Cardiac fibroblast (primary cell): ENCODE results near the gene ADAP2.
"Not testable (repeated sequence)": the region's sequence is repeated elsewhere in the genome, so short reads cannot be mapped to it uniquely, and the experiment has no call there.

Source experiments
- DNase-seq, 2 donors: peaks; one replicate each; pipeline versions ENCODE4 v3.0.0 to v3.0.0-alpha.2; 2010; ENCODE audit warnings: low read depth in 2 of 2
- H3K4me3 ChIP-seq, 2 donors: replicated peaks in 1 of 2; 1 replicate in 1 of 2; 2 replicates in 1 of 2; pipeline ENCODE4 v1.5.1; 2011; ENCODE audit warnings: low read depth in 2 of 2, low read length in 2 of 2, mild to moderate bottlenecking in 2 of 2, moderate library complexity in 1 of 2
- TF ChIP-seq, protein P1 (sequence below): IDR thresholded peaks from one replicate; pipeline ENCODE4 v1.5.1; 2011; ENCODE audit warnings: low read depth, mild to moderate bottlenecking, low read length, inconsistent platforms

The ADAP2 gene

DNA sequence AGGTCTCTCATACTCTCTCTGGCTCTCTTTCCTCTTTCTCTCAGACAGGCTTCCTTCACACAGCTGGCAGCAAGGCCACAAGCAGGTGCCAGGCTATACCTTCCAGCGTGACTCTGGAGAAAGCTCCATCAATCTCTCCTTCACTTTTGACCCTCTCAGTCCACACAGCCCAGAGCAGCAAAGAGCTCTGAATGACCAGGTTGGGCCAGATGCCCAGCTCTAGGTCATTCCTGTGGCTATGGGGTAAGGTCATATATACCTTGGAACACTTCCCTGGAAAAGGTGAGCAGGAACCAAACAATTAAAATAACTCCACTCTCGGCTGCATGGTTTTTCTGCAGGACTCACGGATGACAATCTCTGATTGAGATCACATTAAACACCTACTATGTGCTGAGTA is 8.8 kb downstream of the ADAP2 start:
- no peak overlapping the region for H3K4me3 ChIP-seq
- TF ChIP-seq, protein P1, sequence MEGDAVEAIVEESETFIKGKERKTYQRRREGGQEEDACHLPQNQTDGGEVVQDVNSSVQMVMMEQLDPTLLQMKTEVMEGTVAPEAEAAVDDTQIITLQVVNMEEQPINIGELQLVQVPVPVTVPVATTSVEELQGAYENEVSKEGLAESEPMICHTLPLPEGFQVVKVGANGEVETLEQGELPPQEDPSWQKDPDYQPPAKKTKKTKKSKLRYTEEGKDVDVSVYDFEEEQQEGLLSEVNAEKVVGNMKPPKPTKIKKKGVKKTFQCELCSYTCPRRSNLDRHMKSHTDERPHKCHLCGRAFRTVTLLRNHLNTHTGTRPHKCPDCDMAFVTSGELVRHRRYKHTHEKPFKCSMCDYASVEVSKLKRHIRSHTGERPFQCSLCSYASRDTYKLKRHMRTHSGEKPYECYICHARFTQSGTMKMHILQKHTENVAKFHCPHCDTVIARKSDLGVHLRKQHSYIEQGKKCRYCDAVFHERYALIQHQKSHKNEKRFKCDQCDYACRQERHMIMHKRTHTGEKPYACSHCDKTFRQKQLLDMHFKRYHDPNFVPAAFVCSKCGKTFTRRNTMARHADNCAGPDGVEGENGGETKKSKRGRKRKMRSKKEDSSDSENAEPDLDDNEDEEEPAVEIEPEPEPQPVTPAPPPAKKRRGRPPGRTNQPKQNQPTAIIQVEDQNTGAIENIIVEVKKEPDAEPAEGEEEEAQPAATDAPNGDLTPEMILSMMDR: no peak

DNA sequence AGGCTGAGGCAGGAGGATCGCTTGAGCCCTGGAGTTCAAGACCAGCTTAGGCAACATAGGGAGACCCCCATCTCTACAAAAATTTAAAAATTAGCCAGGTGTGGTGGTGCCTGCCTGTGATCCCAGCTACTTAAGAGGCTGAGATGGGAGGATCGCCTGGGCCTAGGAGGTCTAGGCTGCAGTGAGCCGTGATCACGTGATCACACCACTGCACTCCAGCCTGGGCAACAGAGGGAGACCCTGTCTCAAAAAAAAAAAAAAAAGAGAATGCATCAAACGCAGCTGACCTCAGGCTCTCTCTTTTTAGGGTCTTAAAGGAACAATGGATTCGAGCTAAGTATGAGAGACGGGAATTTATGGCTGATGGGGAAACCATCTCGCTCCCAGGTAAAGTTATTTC is 9.8 kb downstream of the ADAP2 start:
- not testable (repeated sequence) for H3K4me3 ChIP-seq, DNase-seq

More for the DNA sequence above, 8.8 kb downstream of the ADAP2 start:
- DNase-seq: no peak

DNA sequence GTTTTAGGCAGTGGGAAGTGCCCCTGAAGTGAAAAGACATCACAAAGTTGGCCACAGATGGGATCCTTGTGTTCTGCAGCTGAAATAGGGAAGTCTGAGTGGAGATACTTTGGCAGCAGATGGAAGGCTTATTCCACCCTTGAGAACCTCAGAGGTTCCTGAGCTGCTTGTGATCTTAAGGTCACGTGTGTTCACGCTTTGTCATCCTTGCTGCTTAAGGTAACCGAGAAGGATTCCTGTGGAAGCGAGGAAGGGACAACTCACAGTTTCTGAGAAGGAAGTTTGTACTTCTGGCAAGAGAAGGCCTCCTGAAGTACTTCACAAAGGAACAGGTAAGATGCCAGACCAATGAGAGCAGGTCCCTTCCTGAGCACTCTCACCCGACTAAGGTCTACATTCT is 12.2 kb downstream of the ADAP2 start:
- DNase-seq: no peak
- H3K4me3 ChIP-seq: no peak overlapping the region
- TF ChIP-seq, protein P1: no peak

DNA sequence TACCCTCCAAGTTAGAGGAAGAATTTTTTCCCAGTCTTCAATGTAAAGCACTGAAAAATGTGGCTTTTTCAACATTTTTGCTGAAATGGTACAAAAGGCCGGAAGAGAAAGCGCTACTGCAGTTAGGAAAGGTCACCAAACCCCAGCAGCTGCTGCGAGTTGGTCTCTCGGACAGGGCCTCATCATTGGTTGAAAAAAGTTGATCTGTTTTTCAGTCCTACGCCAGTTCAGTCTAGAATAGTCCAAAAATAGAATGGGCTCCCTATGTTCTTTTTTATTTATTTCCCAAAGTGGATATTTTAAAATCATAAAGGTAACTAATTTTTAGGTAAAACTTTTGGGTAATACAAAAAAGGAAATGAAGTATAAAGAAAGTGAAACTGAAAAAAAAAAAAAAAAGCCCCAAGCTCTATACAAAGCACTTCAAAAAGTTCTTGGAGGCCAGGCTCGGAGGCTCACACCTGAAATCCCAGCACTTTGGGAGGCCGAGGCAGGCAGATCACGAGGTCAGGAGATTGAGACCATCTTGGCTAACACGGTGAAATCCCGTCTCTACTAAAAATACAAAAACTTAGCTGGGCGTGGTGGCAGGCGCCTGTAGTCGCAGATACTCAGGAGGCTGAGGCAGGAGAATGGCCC is 17.4 kb downstream of the ADAP2 start:
- DNase-seq: no peak
- TF ChIP-seq, protein P1: no peak
- H3K4me3 ChIP-seq: no peak overlapping the region

DNA sequence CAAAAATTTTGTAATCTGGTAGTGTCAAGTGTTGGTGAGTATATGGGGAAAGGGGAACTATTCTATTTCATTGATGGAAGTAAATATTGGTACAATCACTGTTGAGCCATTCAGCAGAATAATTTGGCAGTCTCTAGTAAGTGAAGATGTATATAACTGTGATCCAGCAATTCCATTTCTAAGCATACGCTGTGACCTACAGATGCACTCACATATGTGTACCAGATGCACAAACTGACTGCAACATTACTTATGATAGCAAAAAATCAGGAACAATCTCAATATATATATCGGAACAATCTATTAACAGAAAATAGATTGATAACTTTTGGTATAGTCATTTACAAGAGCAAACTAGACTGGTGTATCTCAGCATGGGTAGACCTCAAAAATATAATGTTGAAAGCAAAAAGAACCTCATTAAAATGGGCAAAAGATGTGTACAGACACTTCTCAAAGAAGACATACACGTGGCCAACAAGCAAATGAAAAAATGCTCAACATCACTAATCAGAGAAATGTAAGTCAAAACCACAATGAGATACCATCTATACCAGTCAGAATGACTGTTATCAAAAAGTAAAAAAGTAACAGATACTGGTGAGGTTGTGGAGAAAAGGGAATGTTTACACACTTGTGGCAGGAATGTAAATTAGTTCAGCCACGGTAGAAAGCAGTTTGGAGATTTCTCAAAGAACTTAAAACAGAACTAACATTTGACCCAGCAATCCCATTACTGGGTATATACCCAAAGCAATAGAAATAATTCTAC is 20.7 kb downstream of the ADAP2 start:
- no peak for DNase-seq
- TF ChIP-seq, protein P1: no peak
- H3K4me3 ChIP-seq: no peak overlapping the region

DNA sequence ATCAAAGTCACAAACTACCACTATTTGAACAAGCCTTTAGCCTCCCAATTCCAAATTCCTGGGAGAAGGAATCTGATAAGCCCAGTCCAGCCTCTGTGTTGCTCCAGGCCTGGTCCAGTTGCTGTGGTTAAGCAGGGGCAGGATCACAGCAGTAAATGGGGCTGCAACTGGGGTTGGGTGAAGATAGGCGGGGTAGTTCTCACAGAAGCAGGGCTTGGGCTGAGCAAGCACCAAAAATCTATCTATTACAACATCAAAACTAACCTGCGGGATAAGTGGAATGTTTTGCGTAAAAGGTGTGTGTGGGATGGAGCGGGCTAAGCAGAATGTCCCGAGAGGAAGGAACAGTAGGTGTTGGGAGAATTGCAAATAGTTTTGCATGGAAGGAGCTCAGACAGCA is 26.1 kb downstream of the ADAP2 start:
- TF ChIP-seq, protein P1: no peak
- no peak overlapping the region for H3K4me3 ChIP-seq
- no peak for DNase-seq

DNA sequence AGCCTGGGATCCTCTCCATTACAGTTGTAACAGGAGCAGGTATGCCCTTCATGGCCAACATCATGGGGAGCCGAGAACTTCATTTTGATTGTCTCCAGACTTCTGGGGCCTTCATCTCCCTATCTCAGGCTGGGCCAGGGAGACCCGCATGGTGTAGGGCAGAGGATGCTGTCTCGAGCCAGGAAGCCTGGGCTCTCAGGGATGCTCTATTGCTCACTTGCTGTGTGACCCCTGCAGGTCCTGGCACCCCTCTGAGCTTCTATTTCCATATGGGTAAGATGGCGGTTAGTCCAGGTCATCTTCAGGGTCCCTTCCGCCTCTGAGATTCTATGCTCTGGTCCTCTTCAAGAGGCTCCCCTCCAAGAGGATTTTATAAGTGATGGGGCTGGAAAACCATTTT is 28.4 kb downstream of the ADAP2 start:
- H3K4me3 ChIP-seq: no peak overlapping the region
- no peak for DNase-seq
- TF ChIP-seq, protein P1: no peak
